Measurements from ENCODE around the gene NAA25.

The NAA25 gene

DNA sequence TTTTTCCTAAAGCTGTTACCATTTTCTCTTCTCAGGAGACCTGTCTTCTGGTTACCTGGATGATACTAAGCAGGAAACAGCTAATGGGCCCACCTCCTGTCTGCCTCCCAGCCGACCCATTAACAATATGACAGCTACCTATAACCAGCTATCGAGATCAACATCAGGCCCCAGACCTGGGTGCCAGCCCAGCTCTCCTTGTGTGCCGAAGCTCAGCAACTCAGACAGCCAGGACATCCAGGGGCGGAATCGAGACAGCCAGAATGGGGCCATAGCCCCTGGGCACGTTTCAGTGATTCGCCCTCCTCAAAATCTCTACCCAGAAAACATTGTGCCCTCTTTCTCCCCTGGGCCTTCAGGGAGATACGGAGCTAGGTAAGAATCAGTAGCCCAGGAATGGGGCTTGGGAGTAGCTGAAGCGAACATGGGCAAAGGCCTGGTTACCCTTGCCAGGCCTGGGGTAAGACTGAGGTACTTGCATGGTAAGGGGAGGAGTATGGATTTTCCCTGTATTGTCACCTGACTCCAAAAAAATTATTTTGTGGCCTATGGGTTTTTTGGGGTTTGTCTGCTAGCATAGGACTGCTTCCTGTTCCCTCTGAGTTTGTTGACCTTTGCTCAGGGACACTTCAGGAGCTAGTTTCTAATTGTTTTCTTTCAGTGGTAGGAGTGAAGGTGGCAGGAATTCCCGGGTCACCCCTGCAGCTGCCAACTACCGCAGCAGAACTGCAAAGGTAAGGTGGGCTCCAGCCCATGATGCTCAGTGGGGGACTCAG lies 43.4 kb upstream of the NAA25 start:
- Histone ChIP-seq H3K4me1 (ENCODE audit: insufficient read depth, low read length) (no peaks in the 10 kb centered on the region), H3K36me3 (ENCODE audit: insufficient read depth, low read length) (peaks cover 63% of the 10 kb centered on the region), H3K9me3 (ENCODE audit: insufficient read depth, low read length, severe bottlenecking) (no peaks in the 10 kb centered on the region), H3K27me3 (ENCODE audit: insufficient read depth, low read length, poor library complexity) (no peaks in the 10 kb centered on the region), H3K4me2 (ENCODE audit: insufficient read depth, low read length) (no peak overlapping the region), H3K4me3 (ENCODE audit: low read depth in 1 of 2, low read length in 2 of 2) (no peak overlapping the region), H2AFZ (ENCODE audit: low read depth, low read length) (no peak overlapping the region), H3K9ac (ENCODE audit: low read depth, low read length) (no peak overlapping the region), H3K79me2 (ENCODE audit: insufficient read depth, low read length) (no peaks in the 10 kb centered on the region), H4K20me1 (ENCODE audit: insufficient read depth, low read length) (no peaks in the 10 kb centered on the region; the same call in 1 of the 2 replicates), H3K27ac (ENCODE audit: low read length) (no peak overlapping the region)
- TF ChIP-seq, protein P1, sequence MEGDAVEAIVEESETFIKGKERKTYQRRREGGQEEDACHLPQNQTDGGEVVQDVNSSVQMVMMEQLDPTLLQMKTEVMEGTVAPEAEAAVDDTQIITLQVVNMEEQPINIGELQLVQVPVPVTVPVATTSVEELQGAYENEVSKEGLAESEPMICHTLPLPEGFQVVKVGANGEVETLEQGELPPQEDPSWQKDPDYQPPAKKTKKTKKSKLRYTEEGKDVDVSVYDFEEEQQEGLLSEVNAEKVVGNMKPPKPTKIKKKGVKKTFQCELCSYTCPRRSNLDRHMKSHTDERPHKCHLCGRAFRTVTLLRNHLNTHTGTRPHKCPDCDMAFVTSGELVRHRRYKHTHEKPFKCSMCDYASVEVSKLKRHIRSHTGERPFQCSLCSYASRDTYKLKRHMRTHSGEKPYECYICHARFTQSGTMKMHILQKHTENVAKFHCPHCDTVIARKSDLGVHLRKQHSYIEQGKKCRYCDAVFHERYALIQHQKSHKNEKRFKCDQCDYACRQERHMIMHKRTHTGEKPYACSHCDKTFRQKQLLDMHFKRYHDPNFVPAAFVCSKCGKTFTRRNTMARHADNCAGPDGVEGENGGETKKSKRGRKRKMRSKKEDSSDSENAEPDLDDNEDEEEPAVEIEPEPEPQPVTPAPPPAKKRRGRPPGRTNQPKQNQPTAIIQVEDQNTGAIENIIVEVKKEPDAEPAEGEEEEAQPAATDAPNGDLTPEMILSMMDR (IDR thresholded peaks at IDR 0.05; ENCODE audit: borderline replicate concordance, extremely low read depth, low read length, poor library complexity, severe bottlenecking): no peak
- TF ChIP-seq EZH2 (IDR thresholded peaks at IDR 0.05; ENCODE audit: borderline replicate concordance, low read depth, low read length, severe bottlenecking): no peak
- DNase-seq: no peak
- ATAC-seq (ENCODE audit: insufficient read depth, low read depth): no peak

DNA sequence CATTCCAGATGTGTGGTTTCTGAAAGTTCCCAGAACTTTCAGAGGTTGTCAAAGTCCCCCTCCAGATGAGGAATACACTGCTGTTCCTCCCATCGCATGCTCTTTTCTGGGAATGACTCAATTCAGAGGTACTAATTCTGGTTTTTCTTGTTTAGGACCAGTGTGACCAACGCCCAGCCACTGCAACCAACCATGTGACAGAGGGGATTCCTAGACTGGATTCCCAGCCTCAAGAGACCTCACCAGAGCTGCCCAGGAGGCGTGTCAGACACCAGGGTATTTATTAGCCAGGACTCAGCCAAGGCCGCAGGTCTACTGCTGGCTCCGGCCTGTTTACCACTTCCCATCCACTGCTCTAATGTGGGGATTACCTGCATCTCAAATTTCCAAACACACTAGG lies 41.0 kb upstream of the NAA25 start:
- Histone ChIP-seq H3K4me1 (ENCODE audit: insufficient read depth, low read length) (no peaks in the 10 kb centered on the region), H3K36me3 (ENCODE audit: insufficient read depth, low read length) (peaks cover 83% of the 10 kb centered on the region), H3K27ac (ENCODE audit: low read length) (no peak overlapping the region), H3K27me3 (ENCODE audit: insufficient read depth, low read length, poor library complexity) (no peaks in the 10 kb centered on the region), H3K9ac (ENCODE audit: low read depth, low read length) (no peak overlapping the region), H3K79me2 (ENCODE audit: insufficient read depth, low read length) (no peaks in the 10 kb centered on the region), H2AFZ (ENCODE audit: low read depth, low read length) (no peak overlapping the region), H3K4me3 (ENCODE audit: low read depth in 1 of 2, low read length in 2 of 2) (no peak overlapping the region), H4K20me1 (ENCODE audit: insufficient read depth, low read length) (no peaks in the 10 kb centered on the region; the same call in 1 of the 2 replicates), H3K4me2 (ENCODE audit: insufficient read depth, low read length) (no peak overlapping the region), H3K9me3 (ENCODE audit: insufficient read depth, low read length, severe bottlenecking) (no peaks in the 10 kb centered on the region)
- no peak for ATAC-seq (ENCODE audit: insufficient read depth, low read depth)
- TF ChIP-seq, protein P1 (IDR thresholded peaks at IDR 0.05; ENCODE audit: borderline replicate concordance, extremely low read depth, low read length, poor library complexity, severe bottlenecking): no peak
- TF ChIP-seq EZH2 (IDR thresholded peaks at IDR 0.05; ENCODE audit: borderline replicate concordance, low read depth, low read length, severe bottlenecking): no peak
- DNase-seq: no peak

DNA sequence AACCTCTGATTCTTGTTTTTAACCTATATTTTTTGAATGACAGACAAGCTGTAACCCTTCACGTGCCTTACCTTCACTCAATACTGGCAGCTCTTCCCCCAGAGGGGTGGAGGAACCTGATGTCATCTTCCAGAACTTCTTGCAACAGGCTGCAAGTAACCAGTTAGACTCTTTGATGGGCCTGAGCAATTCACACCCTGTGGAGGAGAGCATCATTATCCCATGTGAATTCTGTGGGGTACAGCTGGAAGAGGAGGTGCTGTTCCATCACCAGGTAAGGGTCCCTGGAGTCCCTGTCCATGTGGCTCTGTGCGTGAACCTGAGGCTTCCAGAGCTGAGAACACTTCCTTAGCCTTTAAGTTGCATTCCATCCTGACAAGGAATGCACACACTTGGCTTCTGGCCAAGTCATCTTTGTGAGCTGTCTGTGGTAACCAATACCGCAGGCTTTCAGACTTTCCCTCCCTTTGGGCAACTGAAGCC lies 39.5 kb upstream of the NAA25 start:
- H3K9ac ChIP-seq (ENCODE audit: low read depth, low read length): no peak overlapping the region
- no peak overlapping the region for H3K4me2 ChIP-seq (ENCODE audit: insufficient read depth, low read length)
- H3K36me3 ChIP-seq (ENCODE audit: insufficient read depth, low read length): peaks cover 87% of the 10 kb centered on the region
- H3K9me3 ChIP-seq (ENCODE audit: insufficient read depth, low read length, severe bottlenecking): no peaks in the 10 kb centered on the region
- H2AFZ ChIP-seq (ENCODE audit: low read depth, low read length): no peak overlapping the region
- H4K20me1 ChIP-seq (ENCODE audit: insufficient read depth, low read length): no peaks in the 10 kb centered on the region
- H3K27me3 ChIP-seq (ENCODE audit: insufficient read depth, low read length, poor library complexity): no peaks in the 10 kb centered on the region
- DNase-seq (no peak), ATAC-seq (ENCODE audit: insufficient read depth, low read depth) (no peak)
- H3K27ac ChIP-seq (ENCODE audit: low read length): no peak overlapping the region
- no peak for TF ChIP-seq EZH2 (IDR thresholded peaks at IDR 0.05; ENCODE audit: borderline replicate concordance, low read depth, low read length, severe bottlenecking)
- TF ChIP-seq, protein P1 (IDR thresholded peaks at IDR 0.05; ENCODE audit: borderline replicate concordance, extremely low read depth, low read length, poor library complexity, severe bottlenecking): no peak
- H3K79me2 ChIP-seq (ENCODE audit: insufficient read depth, low read length): no peaks in the 10 kb centered on the region
- H3K4me1 ChIP-seq (ENCODE audit: insufficient read depth, low read length): no peaks in the 10 kb centered on the region
- no peak overlapping the region for H3K4me3 ChIP-seq (ENCODE audit: low read depth in 1 of 2, low read length in 2 of 2)

Measured in DND-41 (cell line).